Caco-2 (cell line): ENCODE data around the gene LSM7. TPM values are rescaled to one million over a fixed set of nuclear protein-coding genes. Genes with fewer than 3 reads are reported as not detected.
A peak's percentile ranks its signal among the peaks of the same experiment; 100 is the strongest.

Experiments
- BruUV-seq: library from RNA; stranded (reverse); fragments of 400-500 nt; replicated peaks from 2 replicates; lab custom pipeline; 2021; lab: Mats Ljungman, UMichigan
- CTCF ChIA-PET: fragments of 300-600 bp; sonication (Branson Sonifier 250); formaldehyde crosslinking; loops from one replicate; lab custom pipeline; 2022; ENCODE audit warnings: antibody characterized with exemption; lab: Charles Lee
- POLR2A ChIA-PET: fragments of 300-600 bp; sonication (Branson Sonifier 250); formaldehyde crosslinking; loops from one replicate; lab custom pipeline; 2022; ENCODE audit warnings: antibody characterized with exemption; lab: Charles Lee
- DNase-seq, 2 experiments: peaks; one replicate each; pipeline versions ENCODE4 v3.0.0 to v3.0.0-alpha.2; 2020 to 2022
- H3K27me3 ChIP-seq: replicated peaks from 2 replicates; pipeline ENCODE4 v1.6.0; 2011; ENCODE audit warnings: low read length; ENCODE audit not compliant: control insufficient read depth, insufficient read depth
- H3K36me3 ChIP-seq: 2 replicates; pipeline ENCODE4 v1.5.1; 2011; ENCODE audit warnings: low read length; ENCODE audit not compliant: control insufficient read depth, insufficient read depth
- H3K4me1 ChIP-seq: fragments of 250-450 bp; sonication (Bioruptor Pico); 2 replicates; pipeline ENCODE4 v1.5.1; 2020; ENCODE audit warnings: mild to moderate bottlenecking
- H3K4me3 ChIP-seq: 2 replicates; pipeline ENCODE4 v1.5.1; 2011; ENCODE audit warnings: low read depth, mild to moderate bottlenecking, control low read depth, low read length
- H3K9me3 ChIP-seq: fragments of 250-450 bp; sonication (Bioruptor Pico); 2 replicates; pipeline ENCODE4 v1.5.1; 2020; ENCODE audit warnings: mild to moderate bottlenecking, moderate library complexity
- H3K27ac Mint-ChIP-seq: one replicate; pipeline ENCODE4 v1.8.0; 2022; ENCODE audit warnings: mixed read lengths; ENCODE audit not compliant: unreplicated experiment
- H3K27me3 Mint-ChIP-seq: one replicate; pipeline ENCODE4 v1.8.0; 2022; ENCODE audit warnings: mixed read lengths; ENCODE audit not compliant: insufficient read depth, unreplicated experiment
- H3K36me3 Mint-ChIP-seq: one replicate; pipeline ENCODE4 v1.8.0; 2022; ENCODE audit warnings: mild to moderate bottlenecking, mixed read lengths; ENCODE audit not compliant: insufficient read depth, unreplicated experiment
- H3K4me1 Mint-ChIP-seq: one replicate; pipeline ENCODE4 v1.8.0; 2022; ENCODE audit warnings: low read depth, mixed read lengths; ENCODE audit not compliant: unreplicated experiment
- H3K4me3 Mint-ChIP-seq: one replicate; pipeline ENCODE4 v1.8.0; 2022; ENCODE audit warnings: mild to moderate bottlenecking, moderate library complexity, mixed read lengths; ENCODE audit not compliant: unreplicated experiment
- H3K9me3 Mint-ChIP-seq: one replicate; pipeline ENCODE4 v1.8.0; 2022; ENCODE audit warnings: mixed read lengths; ENCODE audit not compliant: unreplicated experiment
- CTCF ChIP-seq, 2 experiments: fragments of 200-600 bp in 1 of 2; IDR thresholded peaks; 1 replicate in 1 of 2; 2 replicates in 1 of 2; pipeline versions ENCODE4 v1.5.1 to v1.8.0; 2011 to 2022; ENCODE audit warnings: antibody characterized with exemption in 1 of 2, control low read depth in 1 of 2, inconsistent platforms in 1 of 2, low read depth in 1 of 2, low read length in 1 of 2, mild to moderate bottlenecking in 1 of 2, moderate library complexity in 1 of 2; ENCODE audit not compliant: insufficient read depth in 1 of 2, severe bottlenecking in 1 of 2, unreplicated experiment in 1 of 2
- intact Hi-C: fragments of 100-400 bp; cut with micrococcal nuclease; formaldehyde crosslinking; loops from one replicate; pipeline ENCODE4 v1.10.0; 2022; ENCODE audit not compliant: unreplicated experiment
- total RNA-seq: library from RNA; stranded (reverse); gene quantifications from 2 replicates; pipeline ENCODE4 v1.2.3, GENCODE V29; 2022

Gene LSM7
- total RNA-seq, 1 experiment from 2014 or later = 141 TPM

DNA sequence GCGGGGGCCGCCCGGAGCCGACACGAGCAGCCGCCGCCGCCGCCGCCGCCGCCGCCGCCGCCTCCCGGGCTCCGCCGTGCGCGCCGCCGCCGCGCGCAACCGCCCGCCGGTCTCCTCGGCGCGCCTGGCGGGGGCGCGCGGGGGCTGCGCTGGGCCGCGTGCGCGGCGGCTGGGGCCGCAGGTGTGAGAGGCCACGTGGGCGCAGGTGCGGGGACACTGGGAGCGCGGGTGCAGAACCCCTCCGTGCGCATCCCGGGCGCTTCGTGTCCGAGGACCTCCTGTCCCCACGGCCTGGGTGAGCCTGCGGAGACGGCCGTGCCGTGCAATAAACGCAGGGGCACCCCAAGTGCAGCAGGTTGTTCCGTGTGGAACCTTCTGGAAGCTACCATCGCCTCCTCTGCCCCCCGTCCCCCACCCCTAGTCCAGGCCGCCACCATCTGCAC lies 20.3 kb downstream of the LSM7 start, which contains the start of gene LINGO3:
LINGO3 (minus strand) TSS at position 41 of the 443 bp plus-strand sequence. CDS start 16,378 bp downstream, outside the sequence.
- no TSS peak for BruUV-seq
- intact Hi-C loops = no loop called here
- Histone ChIP-seq H3K9me3 (no peaks in the 10 kb centered on the region), H3K27me3 (no peaks in the 10 kb centered on the region), H3K4me1 (0 out of 2 replicates have a peak, but pooled peaks cover 3% of the 10 kb centered on the region), H3K4me3 (peak within 1 kb of the TSS; percentile 70), H3K36me3 (no peaks in the 10 kb centered on the region)
- Mint-ChIP-seq H3K4me1 (peaks cover 6% of the 10 kb centered on the region), H3K36me3 (peaks cover 4% of the 10 kb centered on the region), H3K27ac (peak within 1 kb of the TSS; percentile 27), H3K9me3 (no peaks in the 10 kb centered on the region), H3K4me3 (peak within 1 kb of the TSS; percentile 68), H3K27me3 (no peaks in the 10 kb centered on the region)
- ChIA-PET CTCF (interaction anchor here (0.6 kb wide), 1 partner anchor 44 kb away, joined by 7 read pairs; no protein-coding TSS in a partner anchor), POLR2A (no interaction called here)
- peak in 1 of 2 experiments; percentile 68 for DNase-seq
- no peak for TF ChIP-seq CTCF (IDR thresholded peaks at IDR 0.05; ENCODE audit: insufficient read depth in 1 of 2, low read depth in 1 of 2, low read length in 1 of 2, severe bottlenecking in 1 of 2, unreplicated experiment in 1 of 2)

GRCh38 chr19:2307518-2308012 lies 20.8 kb downstream of the LSM7 start:
- H3K4me3 ChIP-seq = peak overlapping the region; percentile 37
- no peaks in the 10 kb centered on the region for H3K27me3 ChIP-seq
- 0 out of 2 replicates have a peak, but pooled peaks cover 3% of the 10 kb centered on the region for H3K4me1 ChIP-seq
- no peaks in the 10 kb centered on the region for H3K9me3 ChIP-seq
- no TSS peak for BruUV-seq
- intact Hi-C loops = no loop called here
- Mint-ChIP-seq H3K4me3 (peak overlapping the region; percentile 68), H3K27me3 (no peaks in the 10 kb centered on the region), H3K36me3 (no peaks in the 10 kb centered on the region), H3K27ac (no peak overlapping the region), H3K4me1 (peaks cover 6% of the 10 kb centered on the region), H3K9me3 (no peaks in the 10 kb centered on the region)
- no peak for DNase-seq
- POLR2A ChIA-PET = no interaction called here
- no peak for TF ChIP-seq CTCF (IDR thresholded peaks at IDR 0.05; ENCODE audit: insufficient read depth in 1 of 2, low read depth in 1 of 2, low read length in 1 of 2, severe bottlenecking in 1 of 2, unreplicated experiment in 1 of 2)
- CTCF ChIA-PET = no interaction called here
- no peaks in the 10 kb centered on the region for H3K36me3 ChIP-seq

DNA sequence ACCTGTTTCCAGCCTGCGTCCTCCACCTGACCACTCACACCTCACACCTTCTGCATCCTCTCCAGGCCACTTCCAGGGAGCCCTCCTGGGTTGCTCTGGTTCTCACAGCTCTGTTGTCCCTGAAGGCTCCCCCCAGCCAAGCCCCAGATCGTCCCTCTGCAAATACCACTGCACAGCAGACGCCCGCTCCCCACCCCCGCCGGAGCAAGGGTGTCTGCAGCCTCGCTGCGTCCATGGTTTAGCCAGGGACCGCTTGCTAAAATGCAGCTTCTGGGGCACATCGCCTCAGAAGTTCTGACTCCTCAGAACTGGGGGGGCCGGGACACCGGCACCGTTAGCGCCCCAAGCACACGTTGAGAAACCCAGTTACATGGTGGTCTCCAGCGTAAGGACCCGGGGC lies 21.4 kb downstream of the LSM7 start:
- Histone ChIP-seq H3K27me3 (no peaks in the 10 kb centered on the region), H3K9me3 (no peaks in the 10 kb centered on the region), H3K4me1 (0 out of 2 replicates have a peak, but pooled peaks cover 3% of the 10 kb centered on the region), H3K4me3 (no peak overlapping the region), H3K36me3 (no peaks in the 10 kb centered on the region)
- DNase-seq = no peak
- intact Hi-C loops = no loop called here
- Mint-ChIP-seq H3K27ac (no peak overlapping the region), H3K9me3 (no peaks in the 10 kb centered on the region), H3K4me1 (peaks cover 6% of the 10 kb centered on the region), H3K36me3 (no peaks in the 10 kb centered on the region), H3K27me3 (no peaks in the 10 kb centered on the region), H3K4me3 (peak overlapping the region; percentile 3)
- CTCF ChIA-PET = no interaction called here
- no TSS peak for BruUV-seq
- no peak for TF ChIP-seq CTCF (IDR thresholded peaks at IDR 0.05; ENCODE audit: insufficient read depth in 1 of 2, low read depth in 1 of 2, low read length in 1 of 2, severe bottlenecking in 1 of 2, unreplicated experiment in 1 of 2)
- POLR2A ChIA-PET = no interaction called here
